WTC11 (cell line): ENCODE measurements around the gene TTC33.
"Not testable (repeated sequence)": the region's sequence is repeated elsewhere in the genome, so short reads cannot be mapped to it uniquely, and the experiment has no call there.

Source experiments
- AFF4 ChIP-seq: sonication (generic); formaldehyde crosslinking; IDR thresholded peaks from 2 replicates; pipeline ENCODE4 v1.8.1; 2023; ENCODE audit warnings: mild to moderate bottlenecking, missing genetic modification reagents, borderline replicate concordance
- CREB1 ChIP-seq: sonication (generic); formaldehyde crosslinking; IDR thresholded peaks from 2 replicates; pipeline ENCODE4 v1.8.0; 2023; ENCODE audit warnings: mild to moderate bottlenecking, missing genetic modification reagents
- CTCF ChIP-seq: fragments of 200-600 bp; IDR thresholded peaks from 2 replicates; pipeline ENCODE4 v1.8.0; 2022; ENCODE audit warnings: antibody characterized with exemption
- ESRRA ChIP-seq: sonication (generic); formaldehyde crosslinking; IDR thresholded peaks from 2 replicates; pipeline ENCODE4 v1.8.1; 2022; ENCODE audit warnings: mild to moderate bottlenecking, missing genetic modification reagents, borderline replicate concordance
- MAX ChIP-seq: sonication (generic); formaldehyde crosslinking; IDR thresholded peaks from 2 replicates; pipeline ENCODE4 v1.8.0; 2022; ENCODE audit warnings: mild to moderate bottlenecking, missing genetic modification reagents
- NR3C1 ChIP-seq: sonication (generic); formaldehyde crosslinking; conservative IDR thresholded peaks from 2 replicates; pipeline ENCODE4 v1.8.1; 2023; ENCODE audit warnings: low read depth, mild to moderate bottlenecking, missing genetic modification reagents
- SMAD3 ChIP-seq: sonication (generic); formaldehyde crosslinking; IDR thresholded peaks from 2 replicates; pipeline ENCODE4 v1.8.0; 2022; ENCODE audit warnings: missing genetic modification reagents, mild to moderate bottlenecking, borderline replicate concordance
- SP1 ChIP-seq: sonication (generic); formaldehyde crosslinking; conservative IDR thresholded peaks from 2 replicates; pipeline ENCODE4 v1.8.1; 2022; ENCODE audit warnings: missing genetic modification reagents
- ZBTB43 ChIP-seq: sonication (generic); formaldehyde crosslinking; IDR thresholded peaks from 2 replicates; pipeline ENCODE4 v1.8.1; 2023; ENCODE audit warnings: mild to moderate bottlenecking, missing genetic modification reagents
- ZNF232 ChIP-seq: sonication (generic); formaldehyde crosslinking; IDR thresholded peaks from 2 replicates; pipeline ENCODE4 v1.8.0; 2022; ENCODE audit warnings: mild to moderate bottlenecking, missing genetic modification reagents

- TF ChIP-seq NR3C1 (CRISPR knock-in tag); CTCF; MAX (CRISPR knock-in tag); ZBTB43 (CRISPR knock-in tag); ZNF232 (CRISPR knock-in tag); SP1; AFF4 (CRISPR knock-in tag); SMAD3 (CRISPR knock-in tag); ESRRA; CREB1 (CRISPR knock-in tag): not testable (repeated sequence)
These were observed 45.2 kb downstream of the TTC33 start for GRCh38 chr5:40710575-40710974.
